A549 (cell line): ENCODE measurements around the gene TIPARP. TPM values are rescaled to one million over a fixed set of nuclear protein-coding genes. Genes with fewer than 3 reads are reported as not detected.

ENCODE experiments used
- ATAC-seq, 2 experiments: fragments of 200-7000 bp in 1 of 2; fragments of >200 bp in 1 of 2; cut with Nextera tagmentation in 1 of 2; cut with Tn5 transposase in 1 of 2; 3 replicates each; pipeline versions ENCODE4 v1.8.0 to v1.9.1; 2018 to 2020; ENCODE audit warnings: mild to moderate bottlenecking in 1 of 2, moderate library complexity in 1 of 2
- CTCF ChIA-PET: fragments of 300-600 bp; sonication (Branson Sonifier 250); formaldehyde crosslinking; extraction: SDS; loops from one replicate; lab custom pipeline; 2021; ENCODE audit warnings: antibody characterized with exemption, inconsistent platforms; lab: Yijun Ruan, JAX
- POLR2A ChIA-PET: fragments of 350-600 bp; formaldehyde crosslinking; extraction: SDS; loops from one replicate; lab custom pipeline; 2021; ENCODE audit warnings: antibody characterized with exemption, inconsistent platforms; lab: Yijun Ruan, JAX
- DNase-seq, 2 experiments: peaks; one replicate each; pipeline versions ENCODE4 v3.0.0 to v3.0.0-alpha.2; 2011 to 2016; ENCODE audit warnings: low read depth in 1 of 2, low spot score in 1 of 2
- FAIRE-seq: peaks from 2 replicates; lab custom pipeline; 2011; peaks lifted over from hg19 to GRCh38; lab: Jason Lieb, UNC
- H3K27ac ChIP-seq, 2 experiments: fragments of >200 bp; sonication (Bioruptor Twin); formaldehyde crosslinking; 3 replicates each; pipeline ENCODE4 v1.5.1; 2016 to 2017
- H3K4me1 ChIP-seq: fragments of >200 bp; sonication (Bioruptor Twin); formaldehyde crosslinking; 3 replicates; pipeline ENCODE4 v1.6.1; 2016
- H3K4me2 ChIP-seq: fragments of >200 bp; sonication (Bioruptor Twin); formaldehyde crosslinking; 3 replicates; pipeline ENCODE4 v1.6.1; 2016
- H3K4me3 ChIP-seq: fragments of >200 bp; sonication (Bioruptor Twin); formaldehyde crosslinking; 3 replicates; pipeline ENCODE4 v1.5.1; 2016
- H3K9me3 ChIP-seq: fragments of >200 bp; sonication (Bioruptor Twin); formaldehyde crosslinking; 3 replicates; pipeline ENCODE4 v1.6.1; 2016
- CHD4 ChIP-seq: fragments of 200-600 bp; sonication (generic); IDR thresholded peaks from 2 replicates; pipeline ENCODE4 v1.6.1; 2016; ENCODE audit warnings: antibody characterized with exemption, mild to moderate bottlenecking, borderline replicate concordance
- CTCF ChIP-seq: fragments of >200 bp; sonication (Bioruptor Twin); formaldehyde crosslinking; IDR thresholded peaks from 3 replicates; pipeline ENCODE4 v1.5.1; 2016
- ELK1 ChIP-seq: fragments of 150-350 bp; IDR thresholded peaks from 2 replicates; pipeline ENCODE4 v1.6.1; 2014; ENCODE audit warnings: low read depth, mild to moderate bottlenecking, low read length
- FOSB ChIP-seq: fragments of 250-450 bp; sonication (Bioruptor Pico); IDR thresholded peaks from 2 replicates; pipeline ENCODE4 v1.5.0; 2020; ENCODE audit warnings: mild to moderate bottlenecking, moderate library complexity
- GATA3 ChIP-seq: IDR thresholded peaks from 2 replicates; pipeline ENCODE4 v1.6.1; 2012; ENCODE audit warnings: borderline replicate concordance
- HDAC2 ChIP-seq: fragments of 200-600 bp; sonication (generic); IDR thresholded peaks from 2 replicates; pipeline ENCODE4 v1.6.1; 2016
- HEYL ChIP-seq: fragments of 250-450 bp; sonication (Bioruptor Pico); IDR thresholded peaks from 2 replicates; pipeline ENCODE4 v1.8.0; 2021; ENCODE audit warnings: mild to moderate bottlenecking, moderate library complexity
- HMGXB4 ChIP-seq: fragments of 250-450 bp; sonication (Bioruptor Pico); IDR thresholded peaks from 2 replicates; pipeline ENCODE4 v1.5.0; 2021; ENCODE audit warnings: mild to moderate bottlenecking, moderate library complexity, borderline replicate concordance
- JUNB ChIP-seq: fragments of >200 bp; sonication (Bioruptor Twin); formaldehyde crosslinking; IDR thresholded peaks from 2 replicates; pipeline ENCODE4 v1.6.1; 2016
- NPAS2 ChIP-seq: fragments of 250-450 bp; sonication (Bioruptor Pico); IDR thresholded peaks from 2 replicates; pipeline ENCODE4 v1.8.0; 2022; ENCODE audit warnings: mild to moderate bottlenecking, moderate library complexity, borderline replicate concordance
- NR3C1 ChIP-seq: fragments of >200 bp; sonication (Bioruptor Twin); formaldehyde crosslinking; IDR thresholded peaks from 3 replicates; pipeline ENCODE4 v1.6.1; 2017
- PBX3 ChIP-seq: IDR thresholded peaks from 2 replicates; pipeline ENCODE4 v1.6.1; 2012
- POLR2A ChIP-seq: IDR thresholded peaks from 2 replicates; pipeline ENCODE4 v1.6.1; 2012; ENCODE audit warnings: mild to moderate bottlenecking, low read length
- ZFP36 ChIP-seq: fragments of 450-650 bp; IDR thresholded peaks from 2 replicates; pipeline ENCODE4 v1.6.1; 2014; ENCODE audit warnings: borderline replicate concordance; ENCODE audit not compliant: partially characterized antibody
- ZNF302 ChIP-seq: fragments of 250-450 bp; sonication (Bioruptor Pico); IDR thresholded peaks from 2 replicates; pipeline ENCODE4 v1.9.0; 2021; ENCODE audit warnings: inconsistent platforms, mild to moderate bottlenecking, moderate library complexity
- WGBS: methylation state at CpG from one replicate; pipeline ENCODE4 v1.1.6; 2017; ENCODE audit errors: missing lambda C conversion rate; 5-methylcytosine and 5-hydroxymethylcytosine counted together
- polyA plus RNA-seq, 4 experiments: library from polyadenylated mRNA; depleted of rRNA in 3 of 4; stranded (reverse); fragments of >200 nt; fragmentation: RNase III in 1 of 4; extraction: RNeasy Plus Mini Kit Qiagen cat#74134 plus additional on column Dnase treatment in 1 of 4; gene quantifications; 2 replicates in 3 of 4; 3 replicates in 1 of 4; pipeline ENCODE4 v1.2.3, GENCODE V29; 2011 to 2017

The TIPARP gene
- polyA plus RNA-seq, 2 of the 4 experiments (the other 2 are of a cell fraction), result 11.8 to 16.5 TPM

GRCh38 chr3:156631323-156631722, 43.1 kb upstream of the TIPARP start:
- Histone ChIP-seq H3K27ac (no peak overlapping the region), H3K4me1 (peaks cover 10% of the 10 kb centered on the region; the same call in 2 of the 3 replicates), H3K4me3 (no peak overlapping the region), H3K9me3 (no peaks in the 10 kb centered on the region), H3K4me2 (no peak overlapping the region)
- POLR2A ChIA-PET, result no interaction called here
- FAIRE-seq (no peak), DNase-seq (no peak), ATAC-seq (no peak)
- TF ChIP-seq POLR2A, result no peak
- no peak for TF ChIP-seq ZFP36
- TF ChIP-seq HDAC2, result no peak
- TF ChIP-seq CHD4, result no peak
- CTCF ChIA-PET, result no interaction called here
- 73% methylated on average over 1 of the region's 1 CpG for WGBS

GRCh38 chr3:156632601-156633000, 41.8 kb upstream of the TIPARP start:
- CTCF ChIA-PET, result interaction anchor here (0.6 kb wide), 2 partner anchors 29 to 119 kb away, joined by 3 read pairs; no protein-coding TSS in a partner anchor

GRCh38 chr3:156633335-156633734, 41.1 kb upstream of the TIPARP start:
- WGBS, result 71% methylated on average over 4 of the region's 4 CpGs
- peaks cover 4% of the 10 kb centered on the region; the same call in 2 of the 3 replicates for H3K4me1 ChIP-seq
- H3K4me2 ChIP-seq, result no peak overlapping the region
- H3K27ac ChIP-seq, result no peak overlapping the region
- H3K4me3 ChIP-seq, result no peak overlapping the region
- ATAC-seq (no peak), FAIRE-seq (no peak)
- no peaks in the 10 kb centered on the region for H3K9me3 ChIP-seq
- ChIA-PET CTCF (no interaction called here), POLR2A (no interaction called here)
- no peak for TF ChIP-seq CTCF
- no peak for TF ChIP-seq HEYL
- TF ChIP-seq NR3C1, result no peak
- no peak for TF ChIP-seq PBX3
- TF ChIP-seq, all 56 proteins: peak for 0
- DNase-seq, result no peak

More at GRCh38 chr3:156632601-156633000, 41.8 kb upstream of the TIPARP start:
- H3K4me1 ChIP-seq, result peaks cover 10% of the 10 kb centered on the region; the same call in 2 of the 3 replicates
- H3K27ac ChIP-seq, result no peak overlapping the region
- no peak overlapping the region for H3K4me2 ChIP-seq
- H3K4me3 ChIP-seq, result no peak overlapping the region
- no peak for TF ChIP-seq POLR2A
- no peak for TF ChIP-seq HDAC2
- no peak for TF ChIP-seq HMGXB4 (CRISPR knock-in tag)
- TF ChIP-seq FOSB (CRISPR knock-in tag), result no peak
- TF ChIP-seq JUNB, result no peak
- no peak for TF ChIP-seq NPAS2 (CRISPR knock-in tag)
- TF ChIP-seq NR3C1, result no peak
- TF ChIP-seq ZNF302 (CRISPR knock-in tag), result no peak
- TF ChIP-seq GATA3, result no peak
- TF ChIP-seq ELK1, result no peak
- TF ChIP-seq ZFP36, result no peak
- DNase-seq (no peak), ATAC-seq (no peak), FAIRE-seq (no peak)
- POLR2A ChIA-PET, result no interaction called here
- WGBS, result 66% methylated on average over 4 of the region's 4 CpGs
- no peaks in the 10 kb centered on the region for H3K9me3 ChIP-seq
